B cell (primary cell): ENCODE measurements around the gene SKA3. TPM values are rescaled to one million over a fixed set of nuclear protein-coding genes. Genes with fewer than 3 reads are reported as not detected.

ENCODE experiments used
- ATAC-seq: fragments of 200-7000 bp; cut with Tn5 transposase; one replicate; pipeline ENCODE4 v1.10.0; 2021; ENCODE audit warnings: low read depth, mild to moderate bottlenecking, moderate number of reproducible peaks, moderate library complexity
- CTCF ChIA-PET: fragments of 350-600 bp; sonication (Branson Sonifier 250); formaldehyde crosslinking; loops from one replicate; lab custom pipeline; 2021; ENCODE audit warnings: antibody characterized with exemption, inconsistent platforms; lab: Charles Lee
- POLR2A ChIA-PET: fragments of 350-600 bp; sonication (Branson Sonifier 250); formaldehyde crosslinking; loops from one replicate; lab custom pipeline; 2021; ENCODE audit warnings: antibody characterized with exemption; lab: Charles Lee
- DNase-seq: peaks from one replicate; pipeline ENCODE4 v3.0.0; 2013
- H2AFZ ChIP-seq: 2 replicates; pipeline ENCODE4 v1.6.1; 2012; ENCODE audit warnings: mild to moderate bottlenecking, low read depth, low read length; ENCODE audit not compliant: insufficient read depth, poor library complexity, severe bottlenecking
- H3K27ac ChIP-seq, 2 donors: 1 replicate in 1 of 2; 2 replicates in 1 of 2; pipeline ENCODE4 v1.5.1; 2012 to 2013; ENCODE audit warnings: low read length in 2 of 2, mild to moderate bottlenecking in 2 of 2, moderate library complexity in 1 of 2
- H3K27me3 ChIP-seq, 4 experiments: fragments of 200-600 bp in 1 of 4; sonication (generic) in 1 of 4; replicated peaks in 1 of 4; 1 replicate in 2 of 4; 2 replicates in 2 of 4; pipeline versions ENCODE4 v1.6.1 to v1.7.0; 2013 to 2016; ENCODE audit warnings: low read length in 3 of 4, mild to moderate bottlenecking in 2 of 4, mixed read lengths in 1 of 4, moderate library complexity in 1 of 4; ENCODE audit not compliant: insufficient read depth in 4 of 4, control insufficient read depth in 3 of 4; ENCODE audit errors: control extremely low read depth in 1 of 4
- H3K36me3 ChIP-seq, 2 experiments: replicated peaks in 1 of 2; 1 replicate in 1 of 2; 2 replicates in 1 of 2; pipeline versions ENCODE4 v1.6.1 to v1.7.1; 2013; ENCODE audit warnings: low read length in 1 of 2; ENCODE audit not compliant: insufficient read depth in 2 of 2, control insufficient read depth in 1 of 2; ENCODE audit errors: control extremely low read depth in 1 of 2, extremely low read depth in 1 of 2
- H3K4me1 ChIP-seq, 2 donors: fragments of 200-600 bp in 1 of 2; sonication (generic) in 1 of 2; 1 replicate in 1 of 2; 2 replicates in 1 of 2; pipeline versions ENCODE4 v1.5.1 to v1.6.1; 2013 to 2017; ENCODE audit warnings: low read length in 2 of 2; ENCODE audit not compliant: control insufficient read depth in 2 of 2, insufficient read depth in 2 of 2
- H3K4me2 ChIP-seq: replicated peaks from 2 replicates; pipeline ENCODE3; 2012; ENCODE audit warnings: mild to moderate bottlenecking, low read depth, low read length; ENCODE audit not compliant: poor library complexity, severe bottlenecking
- H3K4me3 ChIP-seq, 5 experiments: fragments of 200-600 bp in 1 of 5; sonication (generic) in 1 of 5; 1 replicate in 3 of 5; 2 replicates in 2 of 5; pipeline versions ENCODE4 v1.5.1 to v1.7.0; 2011 to 2016; ENCODE audit warnings: low read length in 4 of 5, mild to moderate bottlenecking in 4 of 5, low read depth in 2 of 5, control low read depth in 1 of 5, moderate library complexity in 1 of 5; ENCODE audit not compliant: insufficient read depth in 1 of 5; ENCODE audit errors: control extremely low read depth in 1 of 5, extremely low read depth in 1 of 5
- H3K79me2 ChIP-seq: fragments of 200-600 bp; sonication (generic); one replicate; pipeline ENCODE4 v1.6.0; 2016; ENCODE audit warnings: low read length; ENCODE audit not compliant: control insufficient read depth, insufficient read depth
- H3K9ac ChIP-seq: fragments of 200-600 bp; sonication (generic); 2 replicates; pipeline ENCODE4 v1.6.1; 2017; ENCODE audit warnings: mild to moderate bottlenecking, low read length, moderate library complexity
- H3K9me3 ChIP-seq, 3 donors: one replicate each; pipeline versions ENCODE4 v1.6.1 to v1.7.1; 2013; ENCODE audit warnings: low read length in 2 of 3; ENCODE audit not compliant: control insufficient read depth in 2 of 3, insufficient read depth in 1 of 3; ENCODE audit errors: control extremely low read depth in 1 of 3
- H4K20me1 ChIP-seq: 2 replicates; pipeline ENCODE4 v1.6.0; 2012; ENCODE audit warnings: mild to moderate bottlenecking, low read length; ENCODE audit not compliant: insufficient read depth, control insufficient read depth, poor library complexity, severe bottlenecking
- H3K27ac Mint-ChIP-seq: one replicate; pipeline ENCODE4 v1.8.0; 2021; ENCODE audit warnings: mixed read lengths
- H3K27me3 Mint-ChIP-seq: one replicate; pipeline ENCODE4 v1.8.0; 2021; ENCODE audit warnings: mixed read lengths
- H3K4me1 Mint-ChIP-seq: one replicate; pipeline ENCODE4 v1.8.0; 2021; ENCODE audit warnings: mixed read lengths
- H3K4me3 Mint-ChIP-seq: one replicate; pipeline ENCODE4 v1.8.0; 2021; ENCODE audit warnings: mixed read lengths
- H3K9me3 Mint-ChIP-seq: one replicate; pipeline ENCODE4 v1.8.0; 2022; ENCODE audit warnings: mixed read lengths; ENCODE audit not compliant: insufficient read depth
- EZH2 ChIP-seq: IDR thresholded peaks from 2 replicates; pipeline ENCODE4 v1.6.1; 2012; ENCODE audit warnings: borderline replicate concordance, low read depth, mild to moderate bottlenecking, moderate library complexity, low read length; ENCODE audit not compliant: insufficient read depth, poor library complexity, severe bottlenecking
- WGBS: methylation state at CpG from one replicate; pipeline ENCODE4 v1.1.5; 2013; ENCODE audit warnings: missing lambda C conversion rate; ENCODE audit not compliant: insufficient coverage; 5-methylcytosine and 5-hydroxymethylcytosine counted together
- intact Hi-C: fragments of 100-400 bp; cut with micrococcal nuclease; formaldehyde crosslinking; loops from one replicate; pipeline ENCODE4 v1.10.0; 2022
- polyA plus RNA-seq: library from polyadenylated mRNA; depleted of rRNA; stranded (reverse); fragments of >200 nt; gene quantifications from 2 replicates; pipeline ENCODE4 v1.2.3, GENCODE V29; 2012
- total RNA-seq, 2 donors: library from RNA; stranded (reverse); fragments of 120-200 nt in 1 of 2; gene quantifications; 1 replicate in 1 of 2; 2 replicates in 1 of 2; pipeline versions ENCODE4 v1.2.3 to v1.2.4, GENCODE V29; 2013 to 2022
- TF ChIP-seq, protein P1 (sequence below): fragments of 200-600 bp; IDR thresholded peaks from one replicate; pipeline ENCODE4 v1.8.0; 2022; ENCODE audit warnings: antibody characterized with exemption, mild to moderate bottlenecking

The SKA3 gene
- total and polyA plus RNA-seq, 2 donors (not counting 1 experiment from before 2014, with no cell fraction given), result 0.07 to 0.20 TPM

DNA sequence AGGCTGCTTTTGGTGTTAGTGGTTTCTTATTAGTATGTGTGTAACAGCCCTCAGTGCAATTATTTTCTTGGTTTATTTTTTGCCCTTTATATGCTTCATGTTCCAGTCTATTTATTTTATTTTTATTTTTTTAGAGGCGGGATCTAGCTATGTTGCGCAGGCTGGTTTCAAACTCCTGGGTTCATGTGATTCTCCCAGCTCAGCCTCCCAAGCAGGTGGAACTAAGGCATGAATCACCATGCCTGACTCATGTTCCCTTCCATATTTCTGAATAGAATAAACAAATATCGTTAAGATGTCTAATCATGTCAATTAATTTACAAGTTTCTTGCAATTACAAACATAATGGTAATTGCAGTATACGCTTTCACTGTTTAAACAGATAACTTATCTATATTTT is 11.7 kb downstream of the SKA3 start:
- ChIA-PET CTCF (no interaction called here), POLR2A (no interaction called here)
- intact Hi-C loops, result no loop called here
- ATAC-seq (no peak), DNase-seq (no peak)
- Histone ChIP-seq H3K4me2 (no peak overlapping the region), H3K27ac (no peak overlapping the region), H3K9ac (no peak overlapping the region), H2AFZ (no peak overlapping the region), H3K27me3 (no peaks in the 10 kb centered on the region), H3K79me2 (no peaks in the 10 kb centered on the region), H3K4me1 (no peaks in the 10 kb centered on the region), H3K9me3 (no peaks in the 10 kb centered on the region), H4K20me1 (no peaks in the 10 kb centered on the region), H3K36me3 (no peaks in the 10 kb centered on the region), H3K4me3 (no peak overlapping the region)
- Mint-ChIP-seq H3K27me3 (no peaks in the 10 kb centered on the region), H3K4me1 (no peaks in the 10 kb centered on the region), H3K9me3 (no peaks in the 10 kb centered on the region), H3K27ac (no peak overlapping the region), H3K4me3 (no peak overlapping the region)
- no CpG with 5 or more reads among the region's 4 CpGs for WGBS
- TF ChIP-seq, protein P1, sequence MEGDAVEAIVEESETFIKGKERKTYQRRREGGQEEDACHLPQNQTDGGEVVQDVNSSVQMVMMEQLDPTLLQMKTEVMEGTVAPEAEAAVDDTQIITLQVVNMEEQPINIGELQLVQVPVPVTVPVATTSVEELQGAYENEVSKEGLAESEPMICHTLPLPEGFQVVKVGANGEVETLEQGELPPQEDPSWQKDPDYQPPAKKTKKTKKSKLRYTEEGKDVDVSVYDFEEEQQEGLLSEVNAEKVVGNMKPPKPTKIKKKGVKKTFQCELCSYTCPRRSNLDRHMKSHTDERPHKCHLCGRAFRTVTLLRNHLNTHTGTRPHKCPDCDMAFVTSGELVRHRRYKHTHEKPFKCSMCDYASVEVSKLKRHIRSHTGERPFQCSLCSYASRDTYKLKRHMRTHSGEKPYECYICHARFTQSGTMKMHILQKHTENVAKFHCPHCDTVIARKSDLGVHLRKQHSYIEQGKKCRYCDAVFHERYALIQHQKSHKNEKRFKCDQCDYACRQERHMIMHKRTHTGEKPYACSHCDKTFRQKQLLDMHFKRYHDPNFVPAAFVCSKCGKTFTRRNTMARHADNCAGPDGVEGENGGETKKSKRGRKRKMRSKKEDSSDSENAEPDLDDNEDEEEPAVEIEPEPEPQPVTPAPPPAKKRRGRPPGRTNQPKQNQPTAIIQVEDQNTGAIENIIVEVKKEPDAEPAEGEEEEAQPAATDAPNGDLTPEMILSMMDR, result no peak
- TF ChIP-seq EZH2, result no peak

DNA sequence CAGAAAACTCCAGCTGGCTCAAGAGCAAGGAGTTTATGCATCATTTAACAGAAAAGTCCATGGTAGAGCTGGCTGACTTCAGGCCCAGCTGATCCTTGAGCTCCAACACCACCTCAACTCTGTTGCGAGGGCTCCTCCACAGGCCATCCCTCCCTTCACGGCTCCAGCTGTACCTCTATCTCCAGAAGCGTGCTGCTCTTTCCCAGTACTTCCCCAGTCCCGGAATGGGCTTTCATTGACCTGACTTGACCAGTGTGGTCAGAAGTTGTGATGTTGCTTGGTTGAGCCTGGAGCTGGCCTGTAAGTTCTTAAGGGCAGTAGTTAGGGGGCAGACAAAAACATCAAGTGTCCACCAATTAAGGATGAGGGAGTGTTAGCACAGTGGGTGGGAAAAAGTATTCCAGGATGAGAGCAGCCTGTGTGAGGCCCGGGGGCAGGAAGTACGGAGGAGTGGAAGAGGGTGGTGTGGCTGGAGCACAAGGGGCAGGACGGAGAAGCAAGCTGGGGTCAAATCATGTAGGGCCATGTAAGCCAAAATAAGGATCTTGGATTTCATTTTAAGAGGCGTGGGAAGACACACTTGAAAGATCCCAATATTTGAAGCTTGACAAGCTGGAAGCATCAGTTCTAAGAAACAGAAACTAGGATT is 24.0 kb downstream of the SKA3 start:
- no peaks in the 10 kb centered on the region for H3K4me1 Mint-ChIP-seq
- Histone ChIP-seq H3K36me3 (peaks cover 5 to 13% of the 10 kb centered on the region in 2 experiments), H3K27me3 (no peaks in the 10 kb centered on the region), H3K27ac (no peak overlapping the region), H3K9ac (no peak overlapping the region), H3K4me2 (no peak overlapping the region), H3K9me3 (no peaks in the 10 kb centered on the region), H2AFZ (no peak overlapping the region), H3K79me2 (peaks cover 2% of the 10 kb centered on the region), H3K4me3 (no peak overlapping the region), H4K20me1 (peaks cover 7% of the 10 kb centered on the region), H3K4me1 (no peaks in the 10 kb centered on the region)
- no peaks in the 10 kb centered on the region for H3K27me3 Mint-ChIP-seq
- H3K27ac Mint-ChIP-seq, result no peak overlapping the region
- DNase-seq (no peak), ATAC-seq (no peak)
- CTCF ChIA-PET, result interaction anchor here (0.6 kb wide), 1 partner anchor 41 kb away, joined by 3 read pairs; no protein-coding TSS in a partner anchor
- 98% methylated on average over 5 of the region's 8 CpGs for WGBS
- no peak overlapping the region for H3K4me3 Mint-ChIP-seq
- POLR2A ChIA-PET, result interaction anchor here (0.8 kb wide), 1 partner anchor 25 kb away, joined by 3 read pairs; the partner anchor contains the start of gene MRPL57
- no peaks in the 10 kb centered on the region for H3K9me3 Mint-ChIP-seq
- intact Hi-C loops, result no loop called here
- no peak for TF ChIP-seq EZH2
- TF ChIP-seq, protein P1, result no peak
